ENCODE measurements around the gene AP2A2.

The AP2A2 gene

GRCh38 chr11:977830-978720 is 52.4 kb downstream of the AP2A2 start:
- no peak for DNase-seq

- DNase-seq = no peak
These were observed 53.1 kb downstream of the AP2A2 start for GRCh38 chr11:978781-979180.

- no peak for DNase-seq
These were observed 55.0 kb downstream of the AP2A2 start for GRCh38 chr11:980438-981357.

GRCh38 chr11:981764-982163 is 56.1 kb downstream of the AP2A2 start:
- DNase-seq = no peak

GRCh38 chr11:984546-984945 is 58.9 kb downstream of the AP2A2 start:
- DNase-seq = no peak

GRCh38 chr11:985406-985805 is 59.7 kb downstream of the AP2A2 start:
- no peak for DNase-seq

GRCh38 chr11:985848-986247 is 60.2 kb downstream of the AP2A2 start:
- no peak for DNase-seq

GRCh38 chr11:986270-986951 is 60.7 kb downstream of the AP2A2 start:
- DNase-seq = no peak

GRCh38 chr11:986952-987305 is 61.3 kb downstream of the AP2A2 start:
- no peak for DNase-seq

GRCh38 chr11:987671-988070 is 62.0 kb downstream of the AP2A2 start:
- DNase-seq = no peak

GRCh38 chr11:990101-990500 is 64.4 kb downstream of the AP2A2 start:
- DNase-seq = no peak

- no peak for DNase-seq
These were observed 65.4 kb downstream of the AP2A2 start for GRCh38 chr11:991034-991433.

- DNase-seq = no peak
These were observed 66.1 kb downstream of the AP2A2 start for GRCh38 chr11:991711-992307.

GRCh38 chr11:992577-992976 is 66.9 kb downstream of the AP2A2 start:
- DNase-seq = no peak

- no peak for DNase-seq
These were observed 68.0 kb downstream of the AP2A2 start for GRCh38 chr11:993632-994167.

GRCh38 chr11:995044-995751 is 69.5 kb downstream of the AP2A2 start:
- no peak for DNase-seq

GRCh38 chr11:995752-996420 is 70.2 kb downstream of the AP2A2 start:
- no peak for DNase-seq

GRCh38 chr11:996681-997080 is 71.0 kb downstream of the AP2A2 start:
- DNase-seq = no peak

- DNase-seq = no peak
These were observed 72.2 kb downstream of the AP2A2 start for GRCh38 chr11:997907-998306.

GRCh38 chr11:999009-999408 is 73.3 kb downstream of the AP2A2 start:
- DNase-seq = no peak

Data from effector CD4-positive, alpha-beta T cell (primary cell).